COLO668 (cell line): Measurements from ENCODE around the gene RMI1.

Source experiments
- DNase-seq: peaks from one replicate; lab custom pipeline; 2025; ENCODE audit not compliant: unreplicated experiment; lab: John Stamatoyannopoulos, UW

Gene RMI1

DNA sequence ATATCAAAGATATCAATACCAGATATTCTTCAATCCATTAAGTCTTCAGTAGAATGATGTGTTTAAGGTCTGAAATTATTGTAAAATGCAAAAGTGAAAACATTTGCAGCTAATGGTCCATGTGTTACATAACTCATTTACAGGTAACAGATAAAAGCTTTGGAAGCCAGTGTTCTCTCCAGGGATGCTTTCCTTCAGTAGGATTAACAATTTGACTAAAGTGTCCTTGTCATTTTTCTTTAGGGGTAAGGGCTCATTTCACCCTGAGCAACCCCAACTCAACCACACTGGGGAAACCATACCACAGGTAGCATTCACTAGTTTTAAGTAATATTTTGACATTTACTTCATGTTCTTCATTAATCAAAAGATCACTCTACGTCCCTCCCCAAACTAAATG lies 13.5 kb upstream of the RMI1 start:
- DNase-seq, result no peak

DNA sequence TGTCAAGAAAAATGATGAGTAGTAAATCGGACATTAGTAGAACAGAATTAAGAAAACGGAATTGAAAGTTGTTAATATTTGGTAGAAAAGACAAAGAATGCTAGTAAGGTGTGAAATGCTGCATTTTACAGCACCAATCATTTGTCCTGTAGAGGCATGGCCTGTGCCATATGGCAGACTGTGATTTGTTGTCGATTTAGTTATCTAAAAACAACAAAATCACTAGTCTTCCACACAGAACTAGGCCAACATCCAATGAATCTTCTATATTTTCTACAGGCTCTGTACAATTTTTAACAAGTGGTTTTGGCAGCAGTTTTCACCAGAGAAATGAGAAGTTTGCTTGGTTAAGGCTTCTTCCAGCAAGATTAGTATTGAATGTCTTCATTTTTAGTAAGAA lies 11.0 kb upstream of the RMI1 start:
- DNase-seq, result no peak

DNA sequence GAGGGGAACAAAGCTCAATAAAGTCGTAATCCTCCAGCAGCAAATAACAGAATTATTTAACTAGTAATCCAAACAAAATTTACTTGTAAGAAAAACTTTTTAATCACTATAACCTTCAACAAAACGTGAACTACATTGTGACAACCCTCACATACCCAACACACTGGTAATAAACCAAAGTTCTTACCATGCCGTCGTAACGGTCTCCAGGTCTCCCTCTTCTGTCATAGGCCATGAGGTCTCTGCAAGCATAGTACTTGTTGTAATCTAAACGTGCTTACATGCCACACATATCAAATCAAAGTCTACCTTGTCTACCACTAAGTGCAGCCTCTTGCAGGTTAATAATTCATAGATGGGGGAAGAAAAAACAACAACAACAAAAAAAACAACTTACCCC lies 9.1 kb upstream of the RMI1 start:
- DNase-seq, result no peak

DNA sequence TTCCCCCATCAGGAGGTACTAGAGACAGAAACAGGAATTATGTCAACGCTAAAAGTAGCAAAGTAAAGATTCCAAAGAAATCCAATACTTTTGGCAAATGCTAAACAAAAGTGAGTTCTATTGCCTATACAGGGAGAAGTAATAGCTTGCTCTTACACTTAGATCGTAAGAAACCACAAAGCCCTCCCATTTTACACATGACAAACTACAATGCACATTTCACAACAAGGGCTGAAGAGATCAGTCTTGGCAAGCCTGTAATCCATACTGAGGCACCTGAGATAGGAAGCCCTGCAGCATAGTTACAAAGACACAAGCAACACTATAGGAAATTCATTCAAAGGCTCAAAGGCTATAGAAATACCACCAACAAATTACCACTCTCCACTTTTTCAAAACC lies 8.3 kb upstream of the RMI1 start:
- no peak for DNase-seq

DNA sequence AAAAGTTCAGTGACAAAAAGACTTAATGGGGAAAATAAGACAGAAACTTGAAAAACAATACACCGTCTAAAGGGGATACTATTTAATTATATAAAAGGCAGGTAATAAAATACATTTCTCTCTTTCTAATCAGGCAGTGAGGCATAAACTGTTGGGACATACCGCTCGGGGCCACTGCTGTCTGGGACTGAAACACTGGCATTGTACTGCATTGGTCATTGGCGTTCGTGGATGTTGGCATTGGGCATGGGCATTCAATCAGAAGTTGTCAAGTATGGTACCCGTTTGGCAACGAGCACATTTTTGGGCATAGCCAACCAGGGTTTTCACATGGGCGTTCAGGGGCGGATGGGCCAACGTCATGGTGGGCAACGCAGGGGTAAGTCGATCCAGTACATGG lies 5.3 kb upstream of the RMI1 start:
- DNase-seq, result no peak

DNA sequence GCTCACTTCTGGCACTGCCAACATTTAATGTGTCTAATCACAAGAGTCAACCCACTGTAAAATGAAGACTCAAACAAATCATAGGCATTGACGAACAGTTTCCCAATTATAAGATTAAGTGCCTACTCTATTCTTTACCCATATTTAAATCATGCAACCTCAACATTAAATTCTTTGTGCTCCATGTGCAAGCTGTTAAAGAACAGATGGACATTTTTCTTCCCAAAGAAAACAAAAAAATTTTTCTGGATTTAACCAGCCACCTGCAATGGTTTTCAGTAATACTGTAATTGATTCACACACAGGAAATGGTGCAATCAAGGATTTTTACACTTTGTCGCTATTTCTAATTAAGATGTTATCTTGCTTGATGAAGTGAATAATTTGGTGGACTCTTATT lies 4.2 kb upstream of the RMI1 start:
- no peak for DNase-seq

DNA sequence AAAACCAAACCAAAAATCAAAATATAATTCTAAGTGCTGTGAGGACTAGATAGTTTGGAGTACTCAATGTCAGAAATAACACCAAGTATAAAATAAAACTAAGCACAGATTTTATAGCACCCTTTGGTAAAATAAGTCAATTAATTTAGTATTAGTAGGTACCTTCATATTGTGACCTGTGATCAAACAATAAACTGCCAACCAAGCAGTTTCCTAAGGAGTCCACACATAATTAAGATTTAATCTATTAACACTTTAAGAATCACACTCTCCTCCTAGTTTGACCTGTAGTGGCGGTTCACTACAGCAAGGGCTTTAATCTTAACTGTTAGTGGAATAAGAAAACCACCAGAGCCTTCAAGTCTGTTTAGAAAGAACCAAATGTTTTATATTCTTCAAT lies 3.4 kb upstream of the RMI1 start:
- no peak for DNase-seq

DNA sequence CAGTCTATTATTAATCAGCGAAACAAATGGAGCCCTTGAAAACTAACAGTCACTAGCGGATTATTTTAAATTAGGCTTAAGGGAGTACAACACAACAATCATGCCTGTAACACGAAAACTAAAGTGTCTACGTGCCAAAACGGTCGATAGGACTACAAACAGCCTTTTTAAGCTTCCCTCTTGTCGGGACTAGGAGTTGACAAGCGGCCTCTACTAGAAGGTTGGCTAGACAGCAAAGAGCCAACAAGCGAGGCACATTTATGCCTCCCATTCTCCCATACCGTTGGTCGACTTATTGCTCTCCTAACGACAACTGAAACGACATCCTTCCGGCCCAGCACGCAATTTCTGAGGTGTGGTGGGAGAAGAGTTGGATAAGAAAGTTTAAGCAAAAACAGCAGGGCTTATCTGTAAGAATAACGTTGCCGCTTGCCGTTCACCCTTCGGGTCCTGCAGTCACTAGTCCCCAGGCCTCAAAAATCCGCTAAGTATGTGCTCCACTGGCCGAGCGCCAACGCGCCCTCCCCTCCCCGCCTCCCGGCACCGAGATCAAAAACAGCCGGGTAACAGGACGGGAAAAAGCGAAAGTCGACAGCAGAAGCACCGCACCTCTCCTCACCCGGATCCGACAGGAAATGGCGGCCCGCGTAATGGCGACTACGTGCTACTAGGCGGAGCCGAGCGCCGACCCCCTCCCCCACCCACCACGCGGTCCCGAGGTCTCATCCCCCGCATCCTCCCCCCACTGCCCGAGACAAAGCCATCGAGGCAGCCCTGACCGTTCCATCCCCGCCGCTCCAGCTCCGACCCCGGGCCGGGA lies 1.4 kb upstream of the RMI1 start:
- DNase-seq, result peak; percentile 85

DNA sequence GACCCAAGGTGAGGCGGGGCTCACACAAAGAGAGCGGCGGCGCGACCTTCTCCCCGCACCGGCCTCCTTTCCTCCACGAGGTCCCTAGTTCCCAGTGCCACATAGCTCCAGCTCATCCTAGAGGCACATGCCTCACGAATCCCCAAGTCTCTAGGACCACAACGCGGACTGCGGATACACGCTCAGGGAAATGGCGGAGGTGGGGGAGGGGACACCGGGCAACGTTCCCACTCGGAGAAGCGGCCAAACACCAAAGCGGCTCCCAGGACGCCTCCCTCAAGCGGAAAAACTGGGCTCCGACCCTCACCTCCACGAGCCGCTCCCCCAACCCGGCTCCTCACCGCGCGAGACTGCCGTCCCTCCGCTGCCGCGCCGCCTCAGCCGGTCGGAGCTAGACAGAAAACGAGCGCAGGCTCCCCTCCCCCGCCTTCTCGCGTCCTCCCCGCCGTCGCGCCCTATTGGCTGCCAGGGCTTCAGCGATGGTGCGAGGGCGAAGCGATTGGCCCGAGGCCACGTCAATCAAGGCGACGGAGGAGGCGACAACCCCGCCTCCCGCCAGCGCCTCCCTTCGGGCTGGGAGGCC lies 702 bp upstream of the RMI1 start, which contains the start of gene HNRNPK:
Gene HNRNPK, minus strand, starts transcription at position 404 of the 583 bp plus-strand sequence. CDS start 1,963 bp downstream, outside the sequence.
- DNase-seq, result peak; percentile 99

DNA sequence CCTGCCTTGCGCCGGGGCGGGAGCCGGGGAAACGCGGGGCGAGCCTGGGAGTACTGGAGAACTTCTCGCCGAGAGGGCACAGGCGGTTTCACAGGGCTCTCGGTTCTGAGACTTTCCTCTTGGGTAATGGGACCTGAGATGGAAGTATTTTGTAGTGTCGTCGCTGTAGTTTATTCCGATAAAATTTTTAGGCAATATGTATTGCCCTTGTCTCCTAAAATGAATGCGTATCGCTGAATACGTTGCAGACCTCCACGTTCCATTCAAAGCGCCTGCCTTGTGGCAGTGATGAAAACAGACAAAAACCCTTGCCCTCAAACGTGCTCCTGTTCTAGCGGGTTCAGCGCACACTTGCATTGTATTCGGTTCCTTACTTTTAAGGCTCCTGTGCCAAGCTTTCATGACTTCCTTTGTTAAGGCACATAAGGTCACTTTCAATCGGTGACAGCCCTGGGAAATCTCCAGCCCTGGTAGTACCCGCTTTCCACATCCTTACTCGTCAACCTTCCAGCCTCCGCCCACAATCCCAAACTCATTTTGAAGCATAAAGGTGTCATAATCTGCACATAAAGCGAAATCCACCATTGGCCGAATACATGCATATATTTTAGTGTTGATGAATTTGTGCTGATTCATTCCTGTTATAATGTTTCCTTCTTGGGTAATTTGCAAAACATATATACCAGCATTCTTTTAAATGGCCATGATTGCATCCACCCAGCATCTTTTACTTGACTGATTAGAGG lies 694 bp downstream of the RMI1 start:
- DNase-seq, result peak; percentile 42

DNA sequence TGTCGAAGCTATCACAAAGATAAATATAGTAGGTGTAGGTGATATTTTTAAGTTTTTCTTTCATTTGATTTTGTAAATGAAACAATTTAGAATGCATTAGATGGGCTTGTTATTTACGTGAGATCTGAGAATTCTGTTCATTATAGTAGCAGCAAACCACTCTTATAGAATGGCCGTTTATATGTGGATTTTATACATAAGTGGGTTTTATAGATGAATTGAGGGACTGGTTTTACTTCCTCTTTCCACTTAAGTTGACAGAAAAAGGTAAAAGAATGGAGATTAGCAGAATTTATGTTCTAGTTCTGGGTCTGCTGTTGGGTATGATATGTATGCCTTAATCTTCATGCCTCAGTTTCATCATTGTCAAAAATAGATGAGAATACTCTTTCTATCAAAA lies 5.6 kb downstream of the RMI1 start:
- DNase-seq, result no peak

DNA sequence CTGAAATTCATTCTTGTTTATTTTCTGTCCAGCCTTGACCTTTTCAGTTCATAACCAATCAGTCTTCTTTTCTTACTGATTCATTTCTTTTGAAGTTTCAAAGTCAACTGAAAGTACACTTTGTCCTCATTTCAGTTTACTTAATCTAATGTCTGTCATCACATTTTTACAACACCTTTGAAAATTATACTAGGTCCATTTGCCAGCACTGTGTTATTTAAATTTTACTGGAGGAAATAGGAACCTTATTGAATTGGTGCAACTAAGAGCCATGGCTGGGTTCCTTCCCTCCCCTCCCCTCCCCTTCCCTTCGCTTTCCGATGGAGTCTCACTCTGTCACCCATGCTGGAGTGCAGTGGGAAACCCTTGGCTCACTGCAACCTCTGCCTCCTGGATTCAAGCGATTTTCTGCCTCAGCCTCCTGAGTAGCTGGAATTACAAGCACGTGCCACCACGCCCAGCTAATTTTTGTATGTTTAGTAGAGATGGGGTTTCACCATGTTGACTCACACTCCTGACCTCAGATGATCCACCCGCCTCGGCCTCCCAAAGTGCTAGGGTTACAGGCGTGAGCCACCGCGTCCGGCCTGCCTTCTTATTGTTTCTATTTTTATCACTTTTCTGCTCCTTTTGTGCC lies 6.3 kb downstream of the RMI1 start:
- DNase-seq, result peak; percentile 50

DNA sequence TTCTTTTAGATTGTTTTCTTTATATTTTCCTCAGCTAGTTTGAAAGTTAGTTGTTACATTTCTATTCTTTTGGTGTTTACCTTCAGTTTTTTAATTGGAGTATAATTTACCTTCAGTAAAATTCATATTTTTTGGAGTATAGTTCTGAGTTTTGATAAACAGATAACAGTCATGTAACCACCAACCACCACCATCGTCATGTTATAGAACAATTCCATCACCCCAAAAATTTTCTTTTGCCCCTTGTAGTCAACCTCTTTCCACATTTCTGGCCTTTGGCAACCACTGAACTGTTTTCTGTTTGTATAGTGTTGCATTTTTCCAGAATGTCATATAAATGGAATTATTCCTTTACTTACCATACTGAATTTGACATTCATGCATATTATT lies 6.8 kb downstream of the RMI1 start:
- no peak for DNase-seq

DNA sequence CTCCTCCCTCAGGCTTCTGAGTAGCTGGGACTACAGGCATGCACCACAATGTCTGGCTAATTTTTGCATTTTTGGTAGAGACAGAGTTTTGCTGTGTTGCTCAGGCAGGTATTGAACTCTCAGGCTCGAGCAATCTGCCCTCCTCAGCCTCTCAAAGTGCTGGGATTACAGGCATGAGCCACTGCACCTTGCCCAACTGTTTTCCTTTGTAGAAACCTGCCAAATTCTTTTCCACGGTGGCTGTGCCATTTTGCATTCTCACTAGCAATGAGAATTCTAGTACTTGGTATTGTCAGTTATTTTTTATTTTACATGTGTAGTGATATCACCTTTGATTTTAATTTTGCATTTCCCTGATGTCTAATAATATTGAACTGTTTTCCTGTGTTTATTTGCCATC lies 7.8 kb downstream of the RMI1 start:
- no peak for DNase-seq

DNA sequence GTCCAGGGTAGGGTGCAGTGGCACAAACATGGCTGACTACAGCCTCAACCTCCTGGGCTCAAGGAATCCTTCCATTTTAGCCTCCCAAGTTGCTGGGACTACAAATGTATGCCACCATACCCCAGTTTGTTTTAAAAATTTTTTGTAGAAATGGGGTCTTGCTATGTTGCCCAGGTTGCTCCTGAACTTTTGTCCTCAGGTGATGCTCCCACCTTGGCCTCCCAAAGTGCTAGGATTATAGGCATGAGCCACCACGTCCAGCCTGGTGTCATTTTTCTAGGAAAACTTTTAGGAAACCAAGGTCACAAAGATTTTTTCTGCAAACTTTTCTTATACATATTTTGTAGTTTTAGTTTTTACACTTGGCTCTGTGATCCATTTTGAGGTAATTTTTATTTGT lies 10.8 kb downstream of the RMI1 start:
- no peak for DNase-seq

DNA sequence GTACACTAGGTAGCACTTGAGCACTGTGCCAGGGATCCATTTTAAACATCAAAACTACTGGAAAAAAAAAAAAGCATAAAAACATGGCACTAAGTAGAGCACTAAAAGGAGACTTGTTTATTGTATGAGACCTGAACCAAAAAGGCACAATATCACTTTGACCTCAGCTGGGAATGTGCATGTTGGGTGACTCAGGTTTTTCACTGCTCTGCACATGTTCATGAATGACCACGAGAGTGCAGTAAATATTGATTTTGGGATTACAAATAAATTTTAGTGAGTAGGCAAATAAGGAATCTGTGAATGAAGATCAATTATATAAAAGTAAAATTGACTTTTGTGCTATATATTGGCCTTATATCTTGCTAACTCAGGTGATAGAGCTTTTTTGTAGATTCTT lies 11.8 kb downstream of the RMI1 start:
- peak; percentile 13 for DNase-seq

DNA sequence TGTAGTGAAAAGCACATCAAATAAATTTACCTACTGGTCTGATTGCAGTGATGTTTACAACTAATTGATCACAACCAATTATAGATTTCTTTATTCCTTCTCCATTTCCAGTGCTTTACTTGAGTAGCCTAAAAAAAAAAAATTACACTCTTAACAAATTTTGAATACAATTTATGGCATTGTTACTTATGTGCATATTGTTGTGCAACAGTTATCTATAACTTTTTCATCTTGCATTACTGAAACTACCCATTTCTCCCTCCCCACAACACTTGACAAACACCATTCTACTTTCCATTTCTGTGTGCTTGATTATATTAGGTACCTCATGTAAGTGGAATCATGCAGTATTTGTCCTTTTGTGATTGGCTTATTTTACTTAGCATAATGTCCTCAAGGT lies 12.3 kb downstream of the RMI1 start:
- DNase-seq, result no peak

DNA sequence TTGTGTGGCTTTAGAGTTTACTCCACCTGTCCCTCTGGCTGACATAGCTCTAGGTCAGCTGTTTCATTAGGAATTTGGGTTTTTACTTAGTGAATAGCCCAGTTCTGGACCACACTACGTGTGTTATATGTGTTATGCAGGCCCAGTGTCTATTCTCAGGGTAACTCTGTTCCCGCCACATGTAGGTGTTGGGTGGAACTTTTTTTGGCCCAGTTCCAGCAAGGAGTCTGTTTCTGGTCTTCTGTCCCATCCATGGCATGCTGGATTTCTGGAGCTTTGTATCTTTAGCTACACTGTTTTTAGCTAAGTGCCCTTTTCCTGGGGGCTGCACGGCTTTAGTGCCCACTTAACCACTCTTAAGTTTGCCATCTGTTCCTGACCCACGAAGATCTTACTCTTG lies 15.5 kb downstream of the RMI1 start:
- no peak for DNase-seq

DNA sequence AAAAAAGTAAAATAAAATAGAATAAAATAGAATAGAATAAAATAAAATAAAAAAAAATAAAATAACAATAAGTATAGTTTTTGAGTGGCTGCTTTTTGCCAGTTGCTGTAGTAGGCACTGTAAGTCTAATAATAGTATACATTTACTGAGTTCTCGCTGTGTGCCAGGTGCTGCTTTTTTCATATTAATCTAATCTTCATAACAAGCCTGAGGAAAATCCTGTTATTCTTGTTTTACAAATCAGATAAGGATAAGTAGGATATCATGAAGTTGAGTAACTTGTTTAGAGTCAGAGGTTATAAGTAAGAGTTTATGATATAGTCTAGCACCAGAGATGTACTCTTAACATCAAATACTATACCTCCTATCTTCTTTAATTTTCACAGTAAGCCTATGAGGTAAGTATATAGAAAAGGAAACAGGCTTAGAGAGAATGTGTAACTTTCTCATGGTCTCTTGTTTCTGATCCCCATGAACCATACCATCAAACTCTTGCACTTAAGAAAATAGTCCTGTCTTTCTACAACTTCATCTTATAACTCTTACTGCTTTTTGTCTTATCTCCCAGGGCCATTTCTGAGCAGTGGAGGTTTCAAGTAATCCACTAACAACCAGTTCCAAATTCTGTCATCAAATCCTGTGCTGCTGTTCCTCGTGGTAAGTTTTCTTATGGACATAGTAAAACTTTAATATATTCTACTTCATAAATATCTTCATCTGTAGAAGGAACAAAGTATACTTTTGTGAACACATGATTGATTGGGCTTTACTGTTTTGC lies 18.7 kb downstream of the RMI1 start:
- DNase-seq, result no peak

DNA sequence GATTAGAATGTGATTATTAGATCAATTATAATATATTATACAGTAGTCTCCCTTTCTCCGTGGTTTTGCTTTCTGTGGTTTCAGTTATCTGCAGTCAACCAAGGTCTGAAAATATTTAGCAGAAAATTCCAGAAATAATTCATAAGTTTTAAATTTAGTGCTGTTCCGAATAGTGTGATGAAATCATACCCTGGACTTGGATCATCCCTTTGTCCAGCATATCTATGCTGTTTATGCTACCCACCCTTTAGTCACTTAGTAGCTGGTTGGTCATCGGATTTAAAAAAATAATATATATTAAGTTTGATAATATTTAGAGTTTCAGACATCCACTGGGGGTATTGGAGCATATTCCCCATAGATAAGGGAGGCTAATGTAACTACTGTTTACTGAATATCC lies 19.6 kb downstream of the RMI1 start:
- DNase-seq, result no peak

DNA sequence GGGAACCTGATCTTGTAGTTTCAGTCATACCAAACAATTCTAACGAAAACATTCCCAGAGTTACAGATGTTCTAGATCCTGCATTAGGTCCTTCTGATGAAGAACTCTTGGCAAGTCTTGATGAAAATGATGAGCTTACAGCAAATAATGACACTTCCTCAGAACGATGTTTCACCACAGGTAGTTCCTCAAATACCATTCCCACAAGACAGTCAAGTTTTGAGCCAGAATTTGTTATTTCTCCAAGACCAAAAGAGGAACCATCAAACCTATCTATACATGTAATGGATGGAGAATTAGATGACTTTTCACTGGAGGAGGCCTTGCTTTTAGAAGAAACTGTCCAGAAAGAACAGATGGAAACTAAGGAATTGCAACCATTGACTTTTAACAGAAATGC lies 21.0 kb downstream of the RMI1 start:
- no peak for DNase-seq
